Effector CD8-positive, alpha-beta T cell (primary cell): ENCODE data around the gene FAM168A.

Experiments
- DNase-seq: peaks from one replicate; lab custom pipeline; 2025; lab: John Stamatoyannopoulos, UW

FAM168A gene

GRCh38 chr11:73426219-73426850 lies 171.6 kb downstream of the FAM168A start:
- no peak for DNase-seq

DNA sequence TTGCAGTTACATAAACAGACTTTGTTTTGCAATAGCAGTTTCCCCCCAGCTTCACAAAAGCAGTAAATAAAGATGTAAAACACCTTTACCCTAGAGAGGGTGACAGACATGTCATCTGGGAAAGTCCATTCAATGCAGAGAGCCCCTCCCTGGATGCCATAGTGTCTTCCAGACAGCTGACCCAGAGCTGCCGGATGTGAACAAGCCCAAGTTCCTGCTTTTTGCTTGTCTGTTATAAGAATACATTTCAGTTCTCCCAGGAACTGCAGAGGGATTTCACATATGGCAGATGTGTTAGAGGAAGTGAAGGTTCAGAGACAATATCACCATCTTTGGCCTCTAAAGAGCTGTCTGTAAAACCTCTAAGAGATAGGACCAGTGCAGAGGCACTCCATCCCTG lies 172.8 kb downstream of the FAM168A start:
- no peak for DNase-seq

DNA sequence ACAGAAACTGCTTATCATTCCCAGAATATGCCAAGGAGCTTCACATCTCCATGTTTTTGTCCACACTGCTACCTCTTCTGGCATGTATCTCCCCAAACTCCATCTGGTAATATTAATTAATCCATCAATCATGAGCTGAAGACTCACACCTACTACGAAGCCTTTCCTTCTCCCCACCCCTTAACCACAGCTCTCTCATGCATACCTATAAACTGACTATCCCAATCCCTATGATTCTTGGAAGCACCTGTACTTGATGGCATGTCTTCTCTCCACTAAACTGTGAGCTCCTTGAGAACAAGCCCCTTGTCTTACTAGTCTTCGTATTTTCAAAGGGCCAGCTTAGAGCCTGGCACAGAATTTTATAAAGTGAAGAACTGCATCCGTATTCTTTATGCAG lies 174.4 kb downstream of the FAM168A start:
- DNase-seq, result no peak

- no peak for DNase-seq
These were observed 175.0 kb downstream of the FAM168A start for GRCh38 chr11:73422886-73423285.

DNA sequence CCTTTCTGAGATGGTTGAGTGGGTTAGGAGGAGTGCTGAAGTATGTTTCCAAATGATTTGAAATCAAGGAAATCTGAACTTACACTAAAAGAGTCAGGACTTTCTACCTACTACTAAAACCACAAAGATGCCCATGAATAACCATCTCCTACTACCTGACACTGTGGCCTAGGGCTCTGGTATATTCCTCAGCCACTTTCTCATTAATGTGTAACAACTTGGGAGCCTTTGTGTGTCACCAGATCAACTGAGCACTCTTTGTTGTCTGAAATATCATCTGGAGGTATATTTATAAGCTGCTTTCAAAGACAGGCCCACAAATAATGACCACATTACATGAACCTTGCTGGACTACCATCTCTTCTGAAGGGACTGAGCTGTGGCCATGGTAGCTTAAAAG lies 177.8 kb downstream of the FAM168A start:
- DNase-seq, result no peak

DNA sequence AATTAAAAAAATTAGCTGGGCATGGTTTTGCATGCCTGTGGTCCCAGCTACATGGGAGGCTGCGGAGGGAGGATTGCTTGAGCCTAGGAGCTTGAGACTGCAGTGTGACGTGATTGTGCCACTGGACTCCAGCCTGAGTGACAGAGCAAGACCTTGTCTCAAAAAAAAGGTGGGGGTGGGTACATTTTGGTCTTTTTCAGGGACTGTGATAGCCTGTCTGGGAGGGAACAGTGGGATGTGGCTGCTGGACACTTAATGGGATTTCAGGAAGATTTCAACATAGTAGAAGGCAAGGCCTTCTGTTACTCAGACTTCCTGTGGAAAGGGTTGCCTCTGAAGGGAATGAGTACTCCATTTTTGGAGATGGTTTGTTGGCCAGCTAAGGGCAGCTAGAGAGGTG lies 181.1 kb downstream of the FAM168A start:
- DNase-seq, result no peak

DNA sequence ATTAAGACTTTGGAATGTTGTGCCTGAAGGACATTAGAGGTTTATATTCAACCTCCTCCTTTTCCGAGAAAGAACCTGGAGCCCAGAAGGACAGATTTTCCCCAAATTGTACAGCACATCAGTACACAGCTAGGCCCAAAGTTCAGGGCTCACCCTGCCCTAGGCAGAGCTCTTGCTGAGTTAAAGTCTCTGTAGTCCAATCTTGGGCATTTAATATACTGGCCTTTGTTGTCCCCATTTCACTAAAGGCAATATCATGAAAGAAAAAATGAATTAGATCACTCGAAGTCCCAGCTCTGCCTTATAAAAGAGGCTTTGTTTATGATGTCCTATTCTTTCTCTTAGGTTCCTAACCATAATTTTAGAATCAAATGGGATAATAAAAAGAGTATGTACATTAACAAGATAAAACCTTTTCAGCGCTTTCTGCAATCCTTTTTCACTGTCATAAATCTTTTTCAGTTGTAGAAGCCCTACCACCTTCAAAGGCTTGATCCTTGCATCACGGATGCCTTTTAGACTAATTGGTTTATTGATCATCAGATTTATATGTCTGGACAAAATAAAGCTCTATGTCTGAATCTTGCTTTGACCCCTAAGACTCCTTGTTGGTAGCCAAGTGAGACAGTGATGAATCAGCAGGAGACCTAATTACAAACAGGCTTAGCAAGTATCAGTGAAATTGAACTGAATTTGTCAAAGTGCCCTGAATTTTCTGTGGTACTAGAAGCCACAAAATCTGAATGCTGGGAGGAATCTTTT lies 181.9 kb downstream of the FAM168A start:
- no peak for DNase-seq

GRCh38 chr11:73414977-73415651 lies 182.8 kb downstream of the FAM168A start:
- DNase-seq, result no peak

GRCh38 chr11:73413256-73413655 lies 184.7 kb downstream of the FAM168A start:
- no peak for DNase-seq

DNA sequence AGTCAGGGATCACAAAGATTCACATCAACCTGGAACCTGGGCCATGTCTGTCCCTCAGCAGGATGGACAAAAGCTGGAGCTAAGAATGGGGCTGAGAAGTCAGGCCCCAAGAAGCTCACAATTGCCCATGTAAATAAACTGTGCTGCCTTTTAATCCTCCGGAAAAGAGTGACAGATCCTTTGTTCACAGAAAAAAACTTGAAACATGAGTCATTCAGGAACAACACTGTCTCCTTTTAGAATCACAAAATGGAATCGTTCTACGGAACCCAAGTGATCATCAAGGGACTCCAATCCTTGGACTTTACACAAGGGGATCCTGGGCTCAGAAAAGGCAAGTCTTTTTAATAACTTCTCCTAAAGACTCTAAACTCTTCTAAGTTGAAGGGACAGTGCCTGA lies 185.6 kb downstream of the FAM168A start:
- no peak for DNase-seq

- DNase-seq, result no peak
These were observed 186.9 kb downstream of the FAM168A start for GRCh38 chr11:73411031-73411430.

DNA sequence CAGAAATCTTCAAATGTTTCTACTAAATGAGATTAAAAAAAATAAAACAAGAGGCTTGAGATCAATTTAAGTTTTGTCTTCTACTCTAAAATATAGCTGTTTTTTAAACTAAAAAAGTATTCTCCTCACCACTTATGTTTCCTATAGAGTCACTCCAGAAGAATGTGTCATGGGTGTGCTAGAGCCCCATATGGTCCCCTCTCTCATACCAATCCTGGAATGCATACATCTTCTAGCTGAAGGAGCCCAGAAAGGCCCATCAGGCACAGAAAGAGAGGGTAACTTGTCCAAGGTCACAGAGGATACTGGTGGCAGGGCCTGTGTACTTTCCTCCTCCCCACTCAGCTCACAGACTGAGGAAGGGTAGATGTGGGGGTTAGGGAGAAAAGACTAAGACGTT lies 187.3 kb downstream of the FAM168A start:
- no peak for DNase-seq

- no peak for DNase-seq
These were observed 188.5 kb downstream of the FAM168A start for GRCh38 chr11:73409431-73409830.

- DNase-seq, result no peak
These were observed 191.3 kb downstream of the FAM168A start for GRCh38 chr11:73406619-73407018.

DNA sequence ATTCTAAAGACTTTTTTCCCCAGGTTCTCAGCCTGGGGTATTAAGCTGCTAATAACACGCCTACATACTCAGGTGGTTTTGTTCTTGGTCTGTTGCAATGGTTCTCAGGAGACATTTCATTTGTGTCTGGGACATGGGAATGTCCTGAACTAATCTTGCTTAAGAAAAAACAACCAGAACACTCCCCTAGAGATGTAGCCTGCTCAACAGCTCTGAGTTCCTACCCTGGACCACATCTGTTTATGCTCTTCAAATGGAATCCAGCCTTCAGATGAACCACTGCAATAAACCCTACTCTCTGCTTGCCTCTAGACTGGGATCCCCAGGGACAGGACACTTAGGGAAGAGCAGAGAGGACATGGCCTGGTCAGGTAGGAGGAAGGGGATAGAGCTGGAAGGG lies 191.8 kb downstream of the FAM168A start:
- DNase-seq, result no peak

DNA sequence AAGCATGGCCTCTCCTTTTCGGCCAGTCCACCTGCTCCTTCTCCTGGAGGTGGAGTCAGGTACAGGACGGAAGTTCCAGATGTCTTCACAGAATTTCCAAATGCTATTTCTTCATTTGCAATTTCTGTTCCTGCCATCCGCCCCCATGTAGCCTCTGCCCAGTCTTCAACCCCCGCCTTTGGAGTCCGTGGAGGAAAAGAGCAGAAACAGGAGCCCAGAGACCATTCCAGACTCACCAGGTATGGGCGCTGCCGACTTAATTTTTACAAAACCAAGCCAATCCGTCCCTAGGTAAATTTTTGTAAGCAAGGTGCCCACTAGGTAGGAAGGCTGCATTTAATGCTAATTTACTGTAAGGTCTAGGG lies 192.8 kb downstream of the FAM168A start:
- no peak for DNase-seq

GRCh38 chr11:73404506-73405145 lies 193.3 kb downstream of the FAM168A start:
- no peak for DNase-seq

- DNase-seq, result no peak
These were observed 193.9 kb downstream of the FAM168A start for GRCh38 chr11:73404048-73404447.

- no peak for DNase-seq
These were observed 194.4 kb downstream of the FAM168A start for GRCh38 chr11:73403541-73403940.

GRCh38 chr11:73402834-73403185 lies 195.1 kb downstream of the FAM168A start:
- DNase-seq, result no peak

DNA sequence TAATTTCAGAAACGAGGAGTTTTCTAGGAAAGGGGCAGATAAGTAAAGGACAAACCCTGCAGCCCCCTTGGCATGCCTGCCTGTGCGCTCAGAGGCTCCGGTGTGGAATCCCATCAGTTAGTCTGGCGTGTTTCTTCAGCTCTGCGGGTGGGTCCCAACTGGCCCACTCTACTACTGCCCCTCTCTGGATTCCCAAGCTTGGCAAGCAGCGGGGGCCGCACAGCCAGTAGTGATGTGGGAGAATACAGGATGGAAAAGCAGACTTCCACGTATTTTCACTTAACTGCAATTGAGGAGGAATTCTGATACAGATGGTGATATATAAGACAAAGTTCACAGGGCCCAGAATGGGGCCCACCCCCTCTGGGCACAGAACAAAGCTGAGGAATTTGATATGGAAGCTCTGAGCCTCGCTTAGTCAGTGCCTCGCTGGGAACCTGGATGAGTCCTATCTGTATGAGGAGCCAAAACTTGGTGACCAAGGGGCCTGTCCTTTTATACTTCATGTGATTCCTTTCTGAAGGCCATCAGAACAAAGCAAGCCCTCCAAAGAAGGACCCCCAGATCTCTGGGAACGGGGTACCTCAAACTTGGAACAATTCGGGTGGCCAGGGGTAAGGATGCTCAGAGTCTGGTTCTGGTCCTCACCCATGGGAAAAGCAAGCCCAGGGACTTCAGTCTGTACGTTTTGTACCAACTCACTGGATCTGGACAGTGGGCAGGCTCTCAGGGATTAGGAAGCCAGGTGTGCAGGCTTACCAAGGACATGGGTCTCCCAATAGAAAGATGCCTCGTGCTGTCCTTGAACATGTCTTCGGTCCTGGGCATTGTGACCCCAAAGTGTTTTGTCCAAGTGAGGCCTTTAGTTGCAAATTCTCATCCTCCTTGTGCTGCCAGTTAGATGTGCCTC lies 195.7 kb downstream of the FAM168A start:
- no peak for DNase-seq
